ENCODE data around the gene IRF4. TPM values are rescaled to one million over a fixed set of nuclear protein-coding genes. Genes with fewer than 3 reads are reported as not detected.

IRF4 gene
- total and polyA plus RNA-seq, 2 experiments from 2014 or later: 1.3 to 1.9 TPM

DNA sequence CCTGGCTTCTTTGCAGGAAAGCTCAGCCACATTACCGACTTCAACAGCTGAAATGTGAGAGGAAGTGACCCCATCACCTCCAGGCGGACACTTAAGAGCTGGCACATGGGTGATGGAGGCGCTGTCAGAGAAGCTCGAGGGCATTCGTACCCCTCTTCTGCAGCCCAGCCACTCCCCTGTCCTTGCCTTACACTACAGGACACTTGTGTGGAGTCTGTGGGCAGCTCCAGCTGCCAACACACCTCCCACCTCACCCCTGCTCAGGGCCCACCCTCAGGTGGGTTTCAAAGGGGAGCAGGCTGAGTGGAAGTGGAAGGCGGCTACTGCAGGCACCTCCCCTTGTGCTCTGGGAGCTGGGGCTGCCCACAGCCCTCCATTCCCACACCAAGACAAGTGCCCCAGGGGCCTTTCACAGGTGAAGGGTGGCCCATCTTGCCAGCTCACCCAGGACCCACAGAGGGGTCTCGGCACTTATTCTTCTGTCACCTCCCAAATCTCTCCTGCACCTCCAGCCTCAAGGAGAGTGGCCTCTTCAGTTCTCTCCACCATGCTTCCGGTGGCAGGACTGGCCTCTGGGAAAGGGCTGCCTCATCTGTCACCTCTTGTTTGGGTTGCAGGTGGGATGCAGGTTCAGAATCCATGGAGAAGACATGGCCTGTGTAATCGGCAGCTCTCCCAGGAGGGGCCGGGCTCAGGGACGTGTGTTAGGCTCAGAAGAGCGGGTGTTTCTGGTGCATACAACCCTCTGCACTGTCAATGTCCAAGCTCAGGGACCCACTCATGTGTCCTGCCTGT, 49.8 kb downstream of the IRF4 start:
- H3F3A ChIP-seq (replicated peaks; ENCODE audit: low read depth): no peaks in the 10 kb centered on the region
- no peak overlapping the region for H3K4me2 ChIP-seq
- Mint-ChIP-seq H3K27me3 (ENCODE audit: insufficient read depth, low read depth, poor library complexity) (no peaks in the 10 kb centered on the region), H3K4me1 (peaks cover 2% of the 10 kb centered on the region; the same call in 1 of the 3 replicates), H3K9me3 (0 out of 3 replicates have a peak, but pooled peaks cover under 1% of the 10 kb centered on the region), H3K27ac (no peak overlapping the region), H3K36me3 (ENCODE audit: low read depth) (no peaks in the 10 kb centered on the region), H3K4me3 (no peak overlapping the region)
- ATAC-seq (no peak), DNase-seq (ENCODE audit: low spot score) (no peak)
- no peaks in the 10 kb centered on the region for H4K20me1 ChIP-seq (replicated peaks; ENCODE audit: insufficient read depth)
- no peaks in the 10 kb centered on the region for H3K27me3 ChIP-seq (ENCODE audit: insufficient read depth)
- no peaks in the 10 kb centered on the region for H3K4me1 ChIP-seq (ENCODE audit: insufficient read depth)
- H3K79me2 ChIP-seq (replicated peaks; ENCODE audit: insufficient read depth): no peaks in the 10 kb centered on the region
- H3K9me2 ChIP-seq (ENCODE audit: insufficient read depth): no peaks in the 10 kb centered on the region
- no peak overlapping the region for H2AFZ ChIP-seq
- no peaks in the 10 kb centered on the region for H3K36me3 ChIP-seq (ENCODE audit: insufficient read depth)
- no peak overlapping the region for H3K27ac ChIP-seq (ENCODE audit: low read depth)
- TF ChIP-seq ZNF331 (CRISPR knock-in tag; IDR thresholded peaks at IDR 0.05; ENCODE audit: low read depth): no peak
- no peak for TF ChIP-seq CREB1 (CRISPR knock-in tag; IDR thresholded peaks at IDR 0.05; ENCODE audit: low read depth)
- no peak for TF ChIP-seq POLR2AphosphoS5 (IDR thresholded peaks at IDR 0.05; ENCODE audit: low read depth)
- no peak for TF ChIP-seq STAT1 (IDR thresholded peaks at IDR 0.05; ENCODE audit: unreplicated experiment)
- TF ChIP-seq ZNF462 (CRISPR knock-in tag; IDR thresholded peaks at IDR 0.05): no peak
- TF ChIP-seq, protein P1, sequence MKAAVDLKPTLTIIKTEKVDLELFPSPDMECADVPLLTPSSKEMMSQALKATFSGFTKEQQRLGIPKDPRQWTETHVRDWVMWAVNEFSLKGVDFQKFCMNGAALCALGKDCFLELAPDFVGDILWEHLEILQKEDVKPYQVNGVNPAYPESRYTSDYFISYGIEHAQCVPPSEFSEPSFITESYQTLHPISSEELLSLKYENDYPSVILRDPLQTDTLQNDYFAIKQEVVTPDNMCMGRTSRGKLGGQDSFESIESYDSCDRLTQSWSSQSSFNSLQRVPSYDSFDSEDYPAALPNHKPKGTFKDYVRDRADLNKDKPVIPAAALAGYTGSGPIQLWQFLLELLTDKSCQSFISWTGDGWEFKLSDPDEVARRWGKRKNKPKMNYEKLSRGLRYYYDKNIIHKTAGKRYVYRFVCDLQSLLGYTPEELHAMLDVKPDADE (IDR thresholded peaks at IDR 0.05): no peak
- TF ChIP-seq EZH2 (IDR thresholded peaks at IDR 0.05; ENCODE audit: low read depth, unreplicated experiment): no peak
- TF ChIP-seq JUNB (IDR thresholded peaks at IDR 0.05; ENCODE audit: unreplicated experiment): no peak
- TF ChIP-seq, protein P2, sequence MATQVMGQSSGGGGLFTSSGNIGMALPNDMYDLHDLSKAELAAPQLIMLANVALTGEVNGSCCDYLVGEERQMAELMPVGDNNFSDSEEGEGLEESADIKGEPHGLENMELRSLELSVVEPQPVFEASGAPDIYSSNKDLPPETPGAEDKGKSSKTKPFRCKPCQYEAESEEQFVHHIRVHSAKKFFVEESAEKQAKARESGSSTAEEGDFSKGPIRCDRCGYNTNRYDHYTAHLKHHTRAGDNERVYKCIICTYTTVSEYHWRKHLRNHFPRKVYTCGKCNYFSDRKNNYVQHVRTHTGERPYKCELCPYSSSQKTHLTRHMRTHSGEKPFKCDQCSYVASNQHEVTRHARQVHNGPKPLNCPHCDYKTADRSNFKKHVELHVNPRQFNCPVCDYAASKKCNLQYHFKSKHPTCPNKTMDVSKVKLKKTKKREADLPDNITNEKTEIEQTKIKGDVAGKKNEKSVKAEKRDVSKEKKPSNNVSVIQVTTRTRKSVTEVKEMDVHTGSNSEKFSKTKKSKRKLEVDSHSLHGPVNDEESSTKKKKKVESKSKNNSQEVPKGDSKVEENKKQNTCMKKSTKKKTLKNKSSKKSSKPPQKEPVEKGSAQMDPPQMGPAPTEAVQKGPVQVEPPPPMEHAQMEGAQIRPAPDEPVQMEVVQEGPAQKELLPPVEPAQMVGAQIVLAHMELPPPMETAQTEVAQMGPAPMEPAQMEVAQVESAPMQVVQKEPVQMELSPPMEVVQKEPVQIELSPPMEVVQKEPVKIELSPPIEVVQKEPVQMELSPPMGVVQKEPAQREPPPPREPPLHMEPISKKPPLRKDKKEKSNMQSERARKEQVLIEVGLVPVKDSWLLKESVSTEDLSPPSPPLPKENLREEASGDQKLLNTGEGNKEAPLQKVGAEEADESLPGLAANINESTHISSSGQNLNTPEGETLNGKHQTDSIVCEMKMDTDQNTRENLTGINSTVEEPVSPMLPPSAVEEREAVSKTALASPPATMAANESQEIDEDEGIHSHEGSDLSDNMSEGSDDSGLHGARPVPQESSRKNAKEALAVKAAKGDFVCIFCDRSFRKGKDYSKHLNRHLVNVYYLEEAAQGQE (IDR thresholded peaks at IDR 0.05; ENCODE audit: unreplicated experiment): no peak
- no peak for TF ChIP-seq ZNF114 (CRISPR knock-in tag; IDR thresholded peaks at IDR 0.05)
- TF ChIP-seq NANOG (IDR thresholded peaks at IDR 0.05; ENCODE audit: borderline replicate concordance): no peak
- no peak for TF ChIP-seq CTCF (conservative IDR thresholded peaks at IDR 0.05; ENCODE audit: low read depth in 2 of 2)
- no peak for TF ChIP-seq EZH2phosphoT487 (IDR thresholded peaks at IDR 0.05; ENCODE audit: unreplicated experiment)
- no peak overlapping the region for H3K4me3 ChIP-seq

Data from GM23338 (cell line).